Transverse colon (tissue), 4 donors: ENCODE data around the gene GGN. TPM values are rescaled to one million over a fixed set of nuclear protein-coding genes. Genes with fewer than 3 reads are reported as not detected.

Experiments
- DNase-seq: peaks from one replicate; pipeline ENCODE4 v3.0.0-alpha.2; 2019
- H3K27ac ChIP-seq, 4 donors: fragments of 200-600 bp; sonication (generic); 2 replicates each; pipeline ENCODE4 v1.5.1; 2016 to 2018; ENCODE audit warnings: inconsistent platforms in 4 of 4
- H3K27me3 ChIP-seq: fragments of 200-600 bp; sonication (generic); 2 replicates; pipeline ENCODE4 v1.5.1; 2017; ENCODE audit warnings: inconsistent platforms
- H3K36me3 ChIP-seq, 4 donors: fragments of 200-600 bp; sonication (generic); 2 replicates each; pipeline ENCODE4 v1.5.1; 2017 to 2019; ENCODE audit warnings: inconsistent platforms in 4 of 4
- H3K4me1 ChIP-seq, 4 donors: fragments of 200-600 bp; sonication (generic); 2 replicates each; pipeline ENCODE4 v1.5.1; 2017 to 2020; ENCODE audit warnings: inconsistent platforms in 4 of 4
- H3K4me3 ChIP-seq, 4 donors: fragments of 200-600 bp; sonication (generic); 1 replicate in 1 of 4; 2 replicates in 3 of 4; pipeline versions ENCODE4 v1.5.1 to v1.6.1; 2017 to 2019; ENCODE audit warnings: inconsistent platforms in 4 of 4
- H3K9me3 ChIP-seq, 2 donors: fragments of 200-600 bp; sonication (generic); 2 replicates each; pipeline ENCODE4 v1.5.1; 2017 to 2019; ENCODE audit warnings: inconsistent platforms in 2 of 2
- EP300 ChIP-seq: sonication (generic); formaldehyde crosslinking; IDR thresholded peaks from one replicate; pipeline ENCODE4 v1.6.1; 2017; ENCODE audit warnings: antibody characterized with exemption, low read depth
- POLR2A ChIP-seq: fragments of 450-650 bp; IDR thresholded peaks from one replicate; pipeline ENCODE4 v1.6.1; 2016; ENCODE audit warnings: antibody characterized with exemption, mild to moderate bottlenecking, moderate library complexity
- POLR2AphosphoS5 ChIP-seq, 3 donors: sonication (generic); formaldehyde crosslinking; IDR thresholded peaks; one replicate each; pipeline ENCODE4 v1.6.1; 2016; ENCODE audit warnings: antibody characterized with exemption in 3 of 3
- WGBS, 2 donors: methylation state at CpG; one replicate each; pipeline ENCODE4 v1.1.5; 2018; ENCODE audit warnings: low coverage in 1 of 2; 5-methylcytosine and 5-hydroxymethylcytosine counted together
- in situ Hi-C, 4 donors: fragments of 200-750 bp; cut with MboI; loops; one replicate each; pipeline versions ENCODE4 v1.15.0 to v1.15.1; 2017; ENCODE audit warnings: low sequenced_read_pairs in 3 of 4, low pct_ligation_motif_present in 1 of 4, low pct_unique_long_range_greater_than_20kb in 1 of 4
- intact Hi-C: fragments of 100-400 bp; cut with DNase I; formaldehyde crosslinking; loops from one replicate; pipeline ENCODE4 v1.15.1; 2023; ENCODE audit warnings: low total_unique reads
- total RNA-seq, 4 donors: library from RNA; depleted of rRNA; stranded (reverse); fragments of >200 nt; gene quantifications; one replicate each; pipeline ENCODE4 v1.1.0, GENCODE V29; 2016
- TF ChIP-seq, protein P1 (sequence below), 5 experiments: fragments of 200-600 bp in 3 of 5; fragments of 450-650 bp in 2 of 5; sonication (generic) in 3 of 5; IDR thresholded peaks; 1 replicate in 2 of 5; 2 replicates in 3 of 5; pipeline ENCODE4 v1.5.1; 2016 to 2017; ENCODE audit warnings: antibody characterized with exemption in 5 of 5, inconsistent platforms in 3 of 5, mild to moderate bottlenecking in 2 of 5, moderate library complexity in 1 of 5

The GGN gene
- total RNA-seq, 4 donors from 2014 or later = not detected

DNA sequence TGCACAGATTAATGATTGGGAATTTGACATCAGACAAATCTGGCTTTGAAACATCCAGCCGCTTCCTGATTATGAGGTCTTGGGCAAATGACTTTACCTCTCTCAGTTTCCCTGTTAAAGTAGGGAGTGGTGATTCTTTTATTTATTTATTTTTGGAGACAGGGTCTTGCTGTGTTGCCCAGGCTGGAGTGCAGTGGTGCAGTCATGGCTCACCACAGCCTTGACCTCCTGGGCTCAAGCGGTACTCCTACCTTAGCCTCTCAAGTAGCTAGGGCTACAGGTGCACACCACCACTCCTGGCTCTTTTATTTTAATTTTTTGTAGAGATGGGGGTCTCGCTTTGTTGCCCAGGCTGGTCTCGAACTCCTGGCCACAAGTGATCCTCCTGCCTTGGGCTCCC lies 10.8 kb downstream of the GGN start:
- in situ Hi-C loops = no loop called here
- intact Hi-C loops = no loop called here
- H3K4me1 ChIP-seq = peaks cover 11 to 28% (median 16%) of the 10 kb centered on the region in 4 donors
- no peak overlapping the region for H3K27ac ChIP-seq
- no peaks in the 10 kb centered on the region for H3K9me3 ChIP-seq
- TF ChIP-seq POLR2A (no peak), EP300 (no peak), POLR2AphosphoS5 (IDR thresholded peaks at IDR 0.05) (no peak)
- TF ChIP-seq, protein P1, sequence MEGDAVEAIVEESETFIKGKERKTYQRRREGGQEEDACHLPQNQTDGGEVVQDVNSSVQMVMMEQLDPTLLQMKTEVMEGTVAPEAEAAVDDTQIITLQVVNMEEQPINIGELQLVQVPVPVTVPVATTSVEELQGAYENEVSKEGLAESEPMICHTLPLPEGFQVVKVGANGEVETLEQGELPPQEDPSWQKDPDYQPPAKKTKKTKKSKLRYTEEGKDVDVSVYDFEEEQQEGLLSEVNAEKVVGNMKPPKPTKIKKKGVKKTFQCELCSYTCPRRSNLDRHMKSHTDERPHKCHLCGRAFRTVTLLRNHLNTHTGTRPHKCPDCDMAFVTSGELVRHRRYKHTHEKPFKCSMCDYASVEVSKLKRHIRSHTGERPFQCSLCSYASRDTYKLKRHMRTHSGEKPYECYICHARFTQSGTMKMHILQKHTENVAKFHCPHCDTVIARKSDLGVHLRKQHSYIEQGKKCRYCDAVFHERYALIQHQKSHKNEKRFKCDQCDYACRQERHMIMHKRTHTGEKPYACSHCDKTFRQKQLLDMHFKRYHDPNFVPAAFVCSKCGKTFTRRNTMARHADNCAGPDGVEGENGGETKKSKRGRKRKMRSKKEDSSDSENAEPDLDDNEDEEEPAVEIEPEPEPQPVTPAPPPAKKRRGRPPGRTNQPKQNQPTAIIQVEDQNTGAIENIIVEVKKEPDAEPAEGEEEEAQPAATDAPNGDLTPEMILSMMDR (IDR thresholded peaks at IDR 0.05) = no peak
- no peaks in the 10 kb centered on the region for H3K27me3 ChIP-seq
- 99 to 100% methylated on average over 3 to 4 of the region's 4 CpGs for WGBS, 2 donors
- H3K4me3 ChIP-seq = no peak overlapping the region
- H3K36me3 ChIP-seq = peaks cover 0 to 18% (median 7%) of the 10 kb centered on the region in 4 donors
- DNase-seq = no peak

DNA sequence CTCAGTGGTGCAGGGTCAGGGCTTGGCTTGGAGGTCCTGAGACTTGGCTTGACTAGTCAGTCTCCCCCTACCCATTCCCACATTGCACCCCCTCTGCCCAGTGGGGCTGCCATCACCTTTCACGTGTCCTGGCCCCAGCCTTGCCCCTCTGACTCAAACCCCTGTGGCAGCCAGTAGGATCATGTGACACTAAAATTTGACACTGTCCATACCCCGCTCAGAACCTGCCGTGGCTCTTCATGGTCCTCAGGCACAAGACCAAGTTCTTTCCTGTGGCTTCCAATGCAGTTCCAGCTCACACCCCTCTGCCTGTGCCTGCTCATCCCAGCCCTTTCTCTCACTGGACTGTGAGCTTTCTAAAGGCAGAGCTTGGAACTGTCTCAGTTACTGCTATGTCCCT lies 11.3 kb downstream of the GGN start:
- peaks cover 0 to 15% (median 5%) of the 10 kb centered on the region in 4 donors for H3K36me3 ChIP-seq
- TF ChIP-seq POLR2AphosphoS5 (IDR thresholded peaks at IDR 0.05) (no peak), POLR2A (no peak), EP300 (no peak)
- TF ChIP-seq, protein P1 (IDR thresholded peaks at IDR 0.05) = no peak
- no peak for DNase-seq
- no peaks in the 10 kb centered on the region for H3K9me3 ChIP-seq
- H3K4me1 ChIP-seq = peaks cover 11 to 28% (median 16%) of the 10 kb centered on the region in 4 donors
- no peak overlapping the region for H3K4me3 ChIP-seq
- in situ Hi-C loops = no loop called here
- no peak overlapping the region for H3K27ac ChIP-seq
- H3K27me3 ChIP-seq = no peaks in the 10 kb centered on the region
- 87% methylated on average over 3 of the region's 3 CpGs; no CpG with 5 or more reads in 1 of the 2 donors for WGBS, 2 donors
- intact Hi-C loops = no loop called here

DNA sequence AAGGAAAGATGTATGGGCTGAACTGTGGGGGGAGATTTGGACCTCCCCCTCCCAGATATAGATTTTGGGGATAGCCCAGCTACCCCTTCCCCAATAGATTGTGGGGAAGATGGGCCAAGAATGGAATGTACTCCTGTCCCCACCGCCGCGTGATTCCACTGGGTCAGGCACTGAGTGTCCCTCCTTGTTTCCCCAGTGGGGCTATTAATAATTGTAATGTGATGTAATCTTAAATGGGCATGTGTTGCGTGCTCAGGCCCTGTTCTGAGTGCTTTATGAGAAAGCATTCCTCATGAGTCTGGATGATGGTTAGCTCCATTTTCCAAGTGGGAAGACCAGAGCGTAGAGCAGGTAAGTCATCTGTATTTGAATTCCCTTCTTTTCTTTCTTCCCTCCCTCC lies 12.1 kb downstream of the GGN start:
- H3K36me3 ChIP-seq = peaks cover 0 to 7% (median under 1%) of the 10 kb centered on the region in 4 donors
- peaks cover 11 to 28% (median 16%) of the 10 kb centered on the region in 4 donors for H3K4me1 ChIP-seq
- intact Hi-C loops = no loop called here
- H3K4me3 ChIP-seq = peak overlapping the region in 3 of 4 donors; percentile 66 to 82 (median 76)
- TF ChIP-seq, protein P1 (IDR thresholded peaks at IDR 0.05) = no peak
- TF ChIP-seq POLR2A (no peak), POLR2AphosphoS5 (IDR thresholded peaks at IDR 0.05) (no peak), EP300 (no peak)
- no peak for DNase-seq
- in situ Hi-C loops = no loop called here
- no peaks in the 10 kb centered on the region for H3K27me3 ChIP-seq
- H3K27ac ChIP-seq = no peak overlapping the region
- 86 to 100% methylated on average over 2 to 5 of the region's 5 CpGs for WGBS, 2 donors
- H3K9me3 ChIP-seq = no peaks in the 10 kb centered on the region

DNA sequence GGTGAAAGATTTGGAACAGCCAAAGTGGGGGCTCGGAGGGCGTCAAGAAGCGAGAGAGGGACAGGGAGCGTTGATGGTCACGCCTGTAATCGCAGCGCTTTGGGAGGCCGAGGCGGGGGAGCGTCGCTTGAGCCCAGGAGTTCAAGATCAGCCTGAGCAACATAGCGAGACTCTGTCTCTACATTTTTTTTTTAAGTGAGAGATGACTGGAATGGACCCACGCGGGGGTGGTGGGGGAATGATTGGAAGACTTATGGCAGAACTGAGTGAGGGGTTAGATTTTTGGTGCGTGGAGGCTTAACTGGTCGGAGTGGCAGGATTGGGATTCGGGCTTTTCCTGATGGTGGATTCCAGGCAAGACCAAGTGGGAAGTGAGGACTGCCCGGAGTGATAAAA lies 12.7 kb downstream of the GGN start:
- DNase-seq = no peak
- no peaks in the 10 kb centered on the region for H3K9me3 ChIP-seq
- no peaks in the 10 kb centered on the region for H3K27me3 ChIP-seq
- no peak for TF ChIP-seq POLR2A
- no peak for TF ChIP-seq POLR2AphosphoS5 (IDR thresholded peaks at IDR 0.05)
- TF ChIP-seq, protein P1 (IDR thresholded peaks at IDR 0.05) = no peak
- no peak for TF ChIP-seq EP300
- WGBS, 2 donors = 3% methylated on average over 6 to 18 of the region's 18 CpGs
- peaks cover 0 to 6% (median 0%) of the 10 kb centered on the region in 4 donors for H3K36me3 ChIP-seq
- H3K27ac ChIP-seq = peak overlapping the region; percentile 85 to 92 (median 88)
- H3K4me1 ChIP-seq = peaks cover 11 to 28% (median 16%) of the 10 kb centered on the region in 4 donors
- intact Hi-C loops (no loop called here), in situ Hi-C loops (no loop called here)
- peak overlapping the region; percentile 66 to 82 (median 74) for H3K4me3 ChIP-seq
